Stimulated activated CD8-positive, alpha-beta memory T cell treated with anti-CD3 and anti-CD28 coated beads, Interleukin-2, amount 100 ng/mL, for 48 hours (primary cell): Measurements from ENCODE around the gene FOXC1.

Source experiments
- DNase-seq, 2 donors: peaks; one replicate each; pipeline ENCODE4 v3.0.0-alpha.2; 2020; ENCODE audit warnings: low read depth in 2 of 2

The FOXC1 gene

DNA sequence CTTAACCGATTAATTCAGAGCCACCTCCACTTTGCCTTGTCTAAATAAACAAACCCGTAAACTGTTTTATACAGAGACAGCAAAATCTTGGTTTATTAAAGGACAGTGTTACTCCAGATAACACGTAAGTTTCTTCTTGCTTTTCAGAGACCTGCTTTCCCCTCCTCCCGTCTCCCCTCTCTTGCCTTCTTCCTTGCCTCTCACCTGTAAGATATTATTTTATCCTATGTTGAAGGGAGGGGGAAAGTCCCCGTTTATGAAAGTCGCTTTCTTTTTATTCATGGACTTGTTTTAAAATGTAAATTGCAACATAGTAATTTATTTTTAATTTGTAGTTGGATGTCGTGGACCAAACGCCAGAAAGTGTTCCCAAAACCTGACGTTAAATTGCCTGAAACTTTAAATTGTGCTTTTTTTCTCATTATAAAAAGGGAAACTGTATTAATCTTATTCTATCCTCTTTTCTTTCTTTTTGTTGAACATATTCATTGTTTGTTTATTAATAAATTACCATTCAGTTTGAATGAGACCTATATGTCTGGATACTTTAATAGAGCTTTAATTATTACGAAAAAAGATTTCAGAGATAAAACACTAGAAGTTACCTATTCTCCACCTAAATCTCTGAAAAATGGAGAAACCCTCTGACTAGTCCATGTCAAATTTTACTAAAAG is 2.7 kb downstream of the FOXC1 start:
- no peak for DNase-seq

DNA sequence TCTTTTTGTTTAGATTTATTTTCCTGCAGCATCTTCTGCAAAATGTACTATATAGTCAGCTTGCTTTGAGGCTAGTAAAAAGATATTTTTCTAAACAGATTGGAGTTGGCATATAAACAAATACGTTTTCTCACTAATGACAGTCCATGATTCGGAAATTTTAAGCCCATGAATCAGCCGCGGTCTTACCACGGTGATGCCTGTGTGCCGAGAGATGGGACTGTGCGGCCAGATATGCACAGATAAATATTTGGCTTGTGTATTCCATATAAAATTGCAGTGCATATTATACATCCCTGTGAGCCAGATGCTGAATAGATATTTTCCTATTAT is 3.2 kb downstream of the FOXC1 start:
- no peak for DNase-seq

DNA sequence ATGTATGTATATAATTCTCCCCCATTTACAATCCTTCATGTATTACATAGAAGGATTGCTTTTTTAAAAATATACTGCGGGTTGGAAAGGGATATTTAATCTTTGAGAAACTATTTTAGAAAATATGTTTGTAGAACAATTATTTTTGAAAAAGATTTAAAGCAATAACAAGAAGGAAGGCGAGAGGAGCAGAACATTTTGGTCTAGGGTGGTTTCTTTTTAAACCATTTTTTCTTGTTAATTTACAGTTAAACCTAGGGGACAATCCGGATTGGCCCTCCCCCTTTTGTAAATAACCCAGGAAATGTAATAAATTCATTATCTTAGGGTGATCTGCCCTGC is 3.6 kb downstream of the FOXC1 start:
- DNase-seq, result no peak

DNA sequence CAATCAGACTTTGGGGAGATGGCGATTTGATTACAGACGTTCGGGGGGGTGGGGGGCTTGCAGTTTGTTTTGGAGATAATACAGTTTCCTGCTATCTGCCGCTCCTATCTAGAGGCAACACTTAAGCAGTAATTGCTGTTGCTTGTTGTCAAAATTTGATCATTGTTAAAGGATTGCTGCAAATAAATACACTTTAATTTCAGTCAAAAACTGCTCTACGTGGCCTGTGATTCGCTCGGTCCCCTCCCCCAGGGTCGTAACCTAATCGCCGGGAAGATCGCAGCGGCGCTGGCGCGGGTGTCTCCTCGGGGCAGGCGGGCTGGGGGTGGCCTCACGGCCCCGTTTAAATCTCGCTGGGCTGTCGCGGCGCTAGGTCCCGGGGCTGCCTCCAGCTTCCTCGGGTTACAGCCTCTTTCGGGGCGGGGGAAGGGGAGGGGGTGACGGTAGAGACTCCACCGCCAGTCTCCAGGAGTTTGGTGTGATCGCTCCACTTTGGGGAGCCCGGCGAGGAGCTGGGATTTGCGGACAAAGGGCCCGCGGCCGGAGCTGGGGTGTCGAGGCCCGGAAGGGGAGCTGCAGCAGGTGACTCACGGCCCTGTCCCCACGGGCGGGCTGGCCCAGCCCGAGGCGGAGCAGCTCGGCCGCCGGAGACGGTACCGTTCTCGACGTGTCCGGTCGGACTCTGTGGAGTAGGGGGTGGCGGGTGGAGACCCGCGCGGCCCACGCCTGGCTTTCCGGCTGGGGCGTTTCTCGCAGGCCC is 4.2 kb downstream of the FOXC1 start:
- no peak for DNase-seq

GRCh38 chr6:1614448-1615150 is 4.9 kb downstream of the FOXC1 start:
- no peak for DNase-seq

GRCh38 chr6:1615151-1615852 is 5.6 kb downstream of the FOXC1 start:
- no peak for DNase-seq

DNA sequence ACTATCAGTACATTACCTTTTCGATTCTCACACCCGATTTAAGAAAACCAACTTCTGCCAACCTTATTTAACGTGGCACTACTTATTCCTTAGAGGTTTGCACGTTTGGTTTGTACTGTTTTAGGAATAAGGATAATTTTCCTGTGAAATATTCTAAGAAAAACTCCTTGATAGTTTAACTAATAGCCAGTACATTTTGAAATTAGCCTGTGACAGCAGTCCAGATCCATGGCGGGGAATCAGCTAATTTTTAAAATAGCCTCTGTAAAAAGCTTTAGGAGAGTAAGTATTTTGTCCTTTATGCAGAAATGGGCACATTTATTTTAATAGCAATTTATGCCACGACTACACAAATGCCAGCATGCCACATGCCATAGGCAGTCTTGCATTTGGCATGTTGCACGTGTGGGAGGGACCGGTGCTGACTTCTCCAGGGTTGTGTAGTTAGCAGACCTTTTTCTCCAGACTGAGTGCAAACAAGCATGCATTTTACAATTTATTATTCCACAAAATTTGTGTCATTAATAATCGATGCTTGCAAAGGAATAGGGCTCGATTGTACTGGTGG is 6.2 kb downstream of the FOXC1 start:
- DNase-seq, result no peak

DNA sequence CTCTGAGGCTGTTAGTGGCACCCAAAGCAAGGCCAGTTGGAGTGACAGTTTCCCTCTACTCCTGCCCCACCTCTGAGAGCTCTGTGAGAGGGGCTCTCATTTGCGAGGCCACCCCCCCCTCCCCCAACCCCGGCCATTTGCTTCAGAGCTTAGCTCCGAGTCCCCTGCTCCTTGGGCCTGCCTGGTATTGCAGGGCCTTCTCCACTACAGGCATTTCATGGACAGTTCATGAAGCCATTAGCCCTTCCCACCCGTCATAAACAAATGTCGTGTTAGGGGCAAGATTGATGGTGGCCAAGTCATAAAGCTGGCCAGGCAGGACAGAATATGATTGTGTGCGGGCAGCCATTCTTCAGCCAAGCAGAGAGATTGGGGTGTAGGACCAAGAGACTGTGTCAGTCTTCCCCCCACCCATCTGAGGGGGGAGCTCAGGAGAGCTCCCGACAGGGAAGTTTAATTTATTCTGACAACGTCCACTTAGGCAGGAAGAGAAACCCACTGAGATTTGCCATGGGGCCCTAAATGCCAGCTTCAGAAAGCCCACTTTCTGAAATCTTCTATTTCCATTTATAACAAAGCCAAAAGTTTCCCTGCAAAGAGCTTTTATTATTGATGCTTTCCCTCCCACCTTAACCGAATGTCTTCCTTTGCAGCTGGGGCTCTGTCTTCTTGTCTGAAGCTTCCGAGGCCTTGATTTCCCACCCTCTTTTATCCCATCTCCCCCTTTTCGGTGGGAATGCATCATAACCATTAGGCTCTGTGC is 7.2 kb downstream of the FOXC1 start:
- DNase-seq, result no peak

DNA sequence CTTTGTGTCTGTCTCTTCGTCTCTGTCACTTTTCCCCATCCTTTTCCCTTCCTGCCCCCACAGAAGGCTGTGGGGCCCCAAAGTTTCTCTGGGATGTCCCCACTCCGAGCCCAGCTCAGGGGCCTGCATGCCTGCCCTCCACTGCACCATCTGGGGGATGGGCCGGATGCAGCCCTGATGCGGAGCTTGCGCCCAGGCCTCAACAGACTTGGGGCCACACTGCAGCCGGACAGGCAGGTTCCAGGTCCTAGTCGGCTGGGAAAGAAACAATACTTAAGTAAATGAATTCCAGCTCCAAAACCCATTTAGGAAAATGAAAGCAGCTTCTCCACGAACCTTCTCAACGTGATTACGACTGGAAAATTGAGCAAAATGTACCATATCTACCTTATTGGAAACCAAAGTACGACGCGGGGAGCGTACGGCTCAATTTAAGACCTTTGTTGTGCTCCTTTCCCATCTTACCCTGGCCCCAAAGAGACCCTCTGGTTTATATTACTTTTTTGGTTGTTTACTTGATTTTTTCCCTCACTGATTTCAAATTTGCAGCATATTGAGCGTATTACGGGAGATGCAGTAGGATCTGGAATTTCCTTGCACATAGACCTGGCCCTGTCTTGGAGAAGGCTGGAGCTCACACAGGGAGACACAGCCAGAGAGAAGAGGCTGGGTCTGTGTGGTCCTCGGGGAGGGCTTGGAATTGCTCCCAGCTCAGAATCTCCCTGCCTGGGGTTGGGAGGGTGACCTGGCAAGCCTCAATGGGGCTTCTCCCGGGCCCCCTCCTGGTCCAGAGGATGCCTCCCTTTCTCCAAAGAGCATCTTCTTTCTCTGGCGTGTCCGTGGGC is 8.0 kb downstream of the FOXC1 start:
- DNase-seq, result no peak

DNA sequence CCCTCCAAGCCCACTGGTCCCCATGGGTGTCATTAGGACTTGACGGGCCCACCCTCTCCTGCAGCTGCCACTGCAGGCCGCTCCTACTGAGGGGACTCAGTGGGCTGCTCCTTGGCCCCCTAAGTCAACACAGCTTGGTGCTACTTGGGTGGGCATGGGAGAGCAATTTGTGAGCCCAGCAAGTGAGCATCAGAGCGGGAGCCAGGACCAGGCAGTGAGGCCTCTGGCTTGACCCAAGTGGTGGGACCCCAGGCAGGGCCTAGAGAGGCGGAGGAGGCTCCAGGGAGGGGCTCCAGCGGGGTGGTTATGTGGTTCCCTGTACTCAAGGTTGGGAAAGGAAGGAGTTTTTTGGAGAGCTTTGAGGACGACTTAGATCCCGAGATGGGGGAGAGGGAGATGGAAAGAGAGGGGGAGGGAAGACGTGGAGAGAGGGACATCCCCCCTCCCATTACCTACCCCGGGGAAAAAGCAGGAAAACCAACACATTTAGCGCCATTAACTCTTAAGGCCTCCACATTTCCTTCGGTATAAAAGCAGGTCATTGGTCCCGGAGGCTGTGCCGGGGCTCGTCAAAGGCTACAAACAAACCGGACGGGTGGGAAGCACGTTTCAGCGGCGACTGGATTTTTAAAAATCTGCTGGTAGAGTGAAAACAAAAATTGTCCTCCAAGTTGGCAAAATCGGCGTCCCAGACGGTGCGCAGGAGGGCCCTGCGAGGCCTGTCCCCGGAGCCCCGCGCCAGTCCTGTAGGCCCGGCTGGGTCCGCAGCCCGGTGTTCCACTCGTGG is 8.8 kb downstream of the FOXC1 start:
- no peak for DNase-seq

DNA sequence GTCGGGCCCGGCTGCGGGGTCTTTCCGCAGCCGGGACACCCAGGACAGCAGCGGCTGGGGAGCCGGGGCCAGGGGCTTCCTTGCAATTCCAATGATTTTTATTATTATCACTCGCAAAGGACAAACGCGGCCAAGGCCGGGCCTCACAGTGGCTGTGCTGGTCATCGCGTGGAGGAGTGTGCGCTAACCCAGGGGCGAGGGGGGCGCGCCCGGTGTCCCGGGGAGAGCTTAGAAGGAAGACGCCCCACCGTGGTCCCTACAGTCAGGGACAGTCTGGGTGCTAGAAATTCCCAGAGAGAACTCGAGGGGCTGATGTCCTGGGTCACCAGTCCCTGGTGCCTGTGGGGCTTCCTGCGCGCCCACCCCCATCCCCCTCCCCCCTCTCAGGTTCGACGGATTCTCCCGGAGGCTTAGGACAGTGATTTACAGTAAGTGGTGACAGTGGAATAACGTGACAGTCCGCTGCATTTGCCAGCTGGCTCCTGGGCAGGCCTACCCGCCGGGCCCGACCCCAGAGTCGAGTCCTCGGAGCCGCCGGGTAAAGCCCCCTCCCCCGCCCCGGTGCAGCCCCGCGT is 9.5 kb downstream of the FOXC1 start:
- DNase-seq, result no peak

DNA sequence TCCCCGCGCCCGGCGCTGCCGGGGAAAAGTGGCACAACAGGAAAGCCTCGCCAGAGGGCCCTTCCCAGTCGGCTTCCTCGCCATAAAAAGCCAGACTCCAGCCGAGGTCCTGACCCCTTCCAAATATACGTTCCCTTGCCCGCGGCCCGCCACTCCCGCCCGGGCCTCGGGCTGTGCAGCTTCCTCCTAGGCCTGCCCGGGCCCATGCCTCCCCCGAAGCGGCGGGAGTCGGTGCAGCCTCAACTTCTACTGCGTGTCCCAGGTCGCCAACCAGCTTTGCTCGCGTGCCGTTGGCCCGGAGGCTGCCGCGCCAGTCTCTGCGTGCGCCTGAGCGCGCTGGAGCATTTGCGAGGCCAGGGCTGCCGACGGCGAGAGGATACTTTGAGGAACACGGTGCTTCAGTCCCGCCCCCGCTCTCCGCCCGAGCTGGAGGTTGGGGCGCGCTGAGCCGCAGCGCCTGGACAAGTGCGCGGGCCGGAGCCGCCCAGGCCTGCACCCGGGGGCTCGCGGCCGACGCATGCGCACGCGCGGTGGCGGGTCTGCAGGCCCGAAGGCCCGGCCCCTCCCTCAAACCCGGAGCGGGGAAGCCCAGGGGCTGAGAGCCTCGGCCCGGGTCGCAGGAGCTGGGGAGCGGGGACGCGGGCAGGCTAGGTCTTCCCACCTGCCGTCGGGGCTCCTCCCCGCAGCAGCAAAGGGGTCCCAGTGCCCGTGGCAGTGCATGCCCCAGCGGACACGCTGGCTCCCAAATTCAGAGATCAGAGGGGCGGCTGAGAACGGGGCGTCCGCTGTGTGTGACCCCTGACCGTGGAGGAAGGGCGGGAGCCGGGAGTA is 10.2 kb downstream of the FOXC1 start:
- no peak for DNase-seq

GRCh38 chr6:1620504-1621069 is 10.9 kb downstream of the FOXC1 start:
- no peak for DNase-seq

DNA sequence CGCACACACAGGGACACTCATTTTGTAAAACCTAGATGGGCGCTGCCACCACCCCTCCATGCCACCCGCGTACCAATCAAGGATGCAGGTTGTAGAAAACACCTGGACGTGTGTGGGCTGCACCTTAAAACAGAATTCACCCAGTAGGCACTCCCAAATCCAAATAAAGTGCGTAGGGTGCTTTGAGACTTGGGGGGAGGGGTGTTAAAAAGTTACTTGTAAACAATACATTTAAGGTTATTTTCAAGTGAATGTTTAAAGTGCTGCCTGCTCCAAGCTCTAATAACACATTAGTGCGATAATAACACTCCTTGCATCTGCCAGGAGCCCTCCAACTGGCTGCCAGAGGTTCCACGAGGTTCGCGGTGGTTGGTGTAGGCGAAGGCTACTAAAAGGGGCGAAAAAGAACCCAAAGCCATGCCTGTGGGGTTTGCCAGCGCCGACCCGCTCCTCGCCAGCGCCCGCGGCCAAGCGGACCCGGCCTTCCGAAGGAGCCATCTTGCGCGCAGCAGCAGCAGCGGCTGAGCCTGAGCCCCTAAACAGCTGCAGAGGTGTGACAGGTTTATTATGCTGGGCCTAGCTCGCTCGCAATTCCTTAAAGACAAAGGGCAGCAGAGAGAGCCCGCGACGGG is 11.5 kb downstream of the FOXC1 start:
- no peak for DNase-seq

- DNase-seq, result no peak
Observed at GRCh38 chr6:1622220-1622850, 12.6 kb downstream of the FOXC1 start.

DNA sequence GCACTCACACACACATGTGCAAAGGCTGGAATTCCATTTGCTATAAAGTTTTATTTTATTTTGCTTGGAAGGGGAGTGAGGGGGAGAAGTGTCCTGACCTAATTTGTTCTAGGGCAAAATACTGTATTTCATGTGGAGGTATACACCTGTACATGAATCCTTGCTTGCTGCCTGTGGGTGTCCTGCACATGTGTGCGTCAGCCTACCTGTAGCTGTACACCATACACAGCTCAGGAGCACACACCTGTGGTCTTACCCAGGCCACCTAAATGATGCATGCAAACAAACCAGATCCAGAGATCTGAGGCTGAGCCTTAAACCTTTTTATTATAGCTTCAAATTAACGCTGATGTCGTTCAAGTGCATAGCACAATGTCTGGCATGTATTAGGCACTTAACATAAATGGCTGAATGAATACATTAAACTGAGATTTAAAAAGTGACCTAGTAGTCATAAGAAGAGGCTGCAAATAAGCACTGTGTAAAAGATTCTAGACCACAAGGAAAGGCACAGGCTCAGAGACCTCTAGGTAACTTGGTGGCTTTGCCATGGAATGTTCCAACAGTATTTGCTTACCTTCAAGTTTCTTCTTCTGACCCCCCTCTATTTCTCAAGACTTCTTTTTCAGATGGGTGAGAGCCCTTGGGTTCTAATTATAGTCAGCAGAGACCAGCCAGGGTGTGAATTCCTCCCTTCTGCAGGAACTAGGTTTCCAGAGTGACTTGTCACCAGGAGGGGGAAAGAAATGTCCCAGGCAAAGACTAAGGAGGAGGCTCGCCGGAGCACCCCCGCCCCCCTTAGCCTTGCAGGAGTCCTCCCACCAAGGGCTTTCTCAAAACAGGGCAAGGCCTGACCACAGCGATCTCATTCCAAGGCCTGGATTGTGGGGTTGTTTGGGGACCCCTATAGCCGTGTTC is 13.4 kb downstream of the FOXC1 start:
- no peak for DNase-seq
